ENCODE results near the gene ECM2.

ECM2 gene

GRCh38 chr9:92528522-92528849 lies 7.3 kb downstream of the ECM2 start:
- TF ChIP-seq Cebpa-rat (IDR thresholded peaks at IDR 0.05): no peak
- H3K27me3 ChIP-seq: no peaks in the 10 kb centered on the region
- peaks cover 9% of the 10 kb centered on the region; the same call in 1 of the 2 replicates for H3K9me3 ChIP-seq
- H4K20me1 ChIP-seq: no peaks in the 10 kb centered on the region
- no peak overlapping the region for H3K9ac ChIP-seq
- H3K4me2 ChIP-seq: no peak overlapping the region
- no peaks in the 10 kb centered on the region for H3K4me1 ChIP-seq
- no peaks in the 10 kb centered on the region for H3K36me3 ChIP-seq
- H3K4me3 ChIP-seq: no peak overlapping the region
- H3K27ac ChIP-seq: no peak overlapping the region

- TF ChIP-seq Cebpa-rat (IDR thresholded peaks at IDR 0.05): no peak
- no peaks in the 10 kb centered on the region for H4K20me1 ChIP-seq
These were observed 7.8 kb downstream of the ECM2 start for GRCh38 chr9:92527832-92528521.

GRCh38 chr9:92527291-92527828 lies 8.4 kb downstream of the ECM2 start:
- H3K9ac ChIP-seq: no peak overlapping the region
- H3K27me3 ChIP-seq: no peaks in the 10 kb centered on the region
- no peaks in the 10 kb centered on the region for H4K20me1 ChIP-seq
- H3K36me3 ChIP-seq: no peaks in the 10 kb centered on the region
- no peak overlapping the region for H3K4me3 ChIP-seq
- no peak for TF ChIP-seq Cebpa-rat (IDR thresholded peaks at IDR 0.05)
- H3K4me2 ChIP-seq: no peak overlapping the region
- H3K27ac ChIP-seq: no peak overlapping the region
- no peaks in the 10 kb centered on the region for H3K4me1 ChIP-seq
- peaks cover 6% of the 10 kb centered on the region; the same call in 1 of the 2 replicates for H3K9me3 ChIP-seq

More at GRCh38 chr9:92527832-92528521, 7.8 kb downstream of the ECM2 start:
- Histone ChIP-seq H3K27ac (no peak overlapping the region), H3K36me3 (no peaks in the 10 kb centered on the region), H3K4me3 (no peak overlapping the region), H3K9ac (no peak overlapping the region), H3K27me3 (no peaks in the 10 kb centered on the region), H3K4me2 (no peak overlapping the region), H3K4me1 (no peaks in the 10 kb centered on the region), H3K9me3 (peaks cover 9% of the 10 kb centered on the region; the same call in 1 of the 2 replicates)

- no peak overlapping the region for H3K27ac ChIP-seq
- H3K9ac ChIP-seq: no peak overlapping the region
- H3K9me3 ChIP-seq: no peaks in the 10 kb centered on the region
- H3K36me3 ChIP-seq: no peaks in the 10 kb centered on the region
- H3K4me3 ChIP-seq: no peak overlapping the region
- H3K27me3 ChIP-seq: no peaks in the 10 kb centered on the region
- TF ChIP-seq Cebpa-rat (IDR thresholded peaks at IDR 0.05): no peak
- H3K4me1 ChIP-seq: no peaks in the 10 kb centered on the region
- H4K20me1 ChIP-seq: no peaks in the 10 kb centered on the region
- H3K4me2 ChIP-seq: no peak overlapping the region
These were observed 10.5 kb downstream of the ECM2 start for GRCh38 chr9:92525306-92525705.

- H4K20me1 ChIP-seq: no peaks in the 10 kb centered on the region
- H3K4me3 ChIP-seq: no peak overlapping the region
- no peak overlapping the region for H3K4me2 ChIP-seq
- 0 out of 2 replicates have a peak, but pooled peaks cover 4% of the 10 kb centered on the region for H3K9me3 ChIP-seq
- TF ChIP-seq Cebpa-rat (IDR thresholded peaks at IDR 0.05): no peak
- H3K27me3 ChIP-seq: no peaks in the 10 kb centered on the region
- 0 out of 2 replicates have a peak, but pooled peaks cover 3% of the 10 kb centered on the region for H3K36me3 ChIP-seq
- no peaks in the 10 kb centered on the region for H3K4me1 ChIP-seq
- no peak overlapping the region for H3K9ac ChIP-seq
- H3K27ac ChIP-seq: no peak overlapping the region
These were observed 10.9 kb downstream of the ECM2 start for GRCh38 chr9:92524881-92525280.

GRCh38 chr9:92522983-92523970 lies 12.5 kb downstream of the ECM2 start:
- H3K27me3 ChIP-seq: no peaks in the 10 kb centered on the region
- H3K27ac ChIP-seq: no peak overlapping the region
- no peak overlapping the region for H3K4me2 ChIP-seq
- no peak overlapping the region for H3K4me3 ChIP-seq
- H3K36me3 ChIP-seq: 0 out of 2 replicates have a peak, but pooled peaks cover 4% of the 10 kb centered on the region
- H3K9ac ChIP-seq: no peak overlapping the region
- TF ChIP-seq Cebpa-rat (IDR thresholded peaks at IDR 0.05): no peak
- 0 out of 2 replicates have a peak, but pooled peaks cover 5% of the 10 kb centered on the region for H3K9me3 ChIP-seq
- H4K20me1 ChIP-seq: no peaks in the 10 kb centered on the region
- H3K4me1 ChIP-seq: no peaks in the 10 kb centered on the region

- no peak overlapping the region for H3K9ac ChIP-seq
- TF ChIP-seq Cebpa-rat (IDR thresholded peaks at IDR 0.05): no peak
- H4K20me1 ChIP-seq: no peaks in the 10 kb centered on the region
- no peak overlapping the region for H3K27ac ChIP-seq
- H3K36me3 ChIP-seq: 0 out of 2 replicates have a peak, but pooled peaks cover 4% of the 10 kb centered on the region
- no peak overlapping the region for H3K4me3 ChIP-seq
- no peaks in the 10 kb centered on the region for H3K4me1 ChIP-seq
- H3K27me3 ChIP-seq: no peaks in the 10 kb centered on the region
- 0 out of 2 replicates have a peak, but pooled peaks cover 5% of the 10 kb centered on the region for H3K9me3 ChIP-seq
- H3K4me2 ChIP-seq: no peak overlapping the region
These were observed 15.0 kb downstream of the ECM2 start for GRCh38 chr9:92520837-92521236.

GRCh38 chr9:92518199-92518598 lies 17.6 kb downstream of the ECM2 start:
- Histone ChIP-seq H3K9me3 (0 out of 2 replicates have a peak, but pooled peaks cover 5% of the 10 kb centered on the region), H3K27me3 (no peaks in the 10 kb centered on the region), H3K36me3 (0 out of 2 replicates have a peak, but pooled peaks cover 4% of the 10 kb centered on the region), H3K9ac (no peak overlapping the region), H4K20me1 (no peaks in the 10 kb centered on the region), H3K4me3 (no peak overlapping the region), H3K27ac (no peak overlapping the region), H3K4me1 (peaks cover 7% of the 10 kb centered on the region), H3K4me2 (no peak overlapping the region)
- TF ChIP-seq Cebpa-rat (IDR thresholded peaks at IDR 0.05): no peak

GRCh38 chr9:92517046-92517445 lies 18.7 kb downstream of the ECM2 start:
- Histone ChIP-seq H3K4me2 (no peak overlapping the region), H3K9me3 (0 out of 2 replicates have a peak, but pooled peaks cover 5% of the 10 kb centered on the region), H3K4me1 (peaks cover 17% of the 10 kb centered on the region), H3K27me3 (no peaks in the 10 kb centered on the region), H3K36me3 (0 out of 2 replicates have a peak, but pooled peaks cover 4% of the 10 kb centered on the region), H3K27ac (no peak overlapping the region), H3K4me3 (no peak overlapping the region), H4K20me1 (no peaks in the 10 kb centered on the region), H3K9ac (no peak overlapping the region)
- no peak for TF ChIP-seq Cebpa-rat (IDR thresholded peaks at IDR 0.05)

All from BLaER1 (cell line).